C4-2B (cell line): ENCODE results near the gene RABIF.
A peak's percentile ranks its signal among the peaks of the same experiment; 100 is the strongest.
"Not testable (repeated sequence)": the region's sequence is repeated elsewhere in the genome, so short reads cannot be mapped to it uniquely, and the experiment has no call there.

ENCODE experiments used
- H3K27ac ChIP-seq: fragments of 450-650 bp; 2 replicates; pipeline ENCODE4 v1.5.1; 2017
- CTCF ChIP-seq: fragments of 450-650 bp; conservative IDR thresholded peaks from 2 replicates; pipeline ENCODE4 v1.5.1; 2017; ENCODE audit warnings: mild to moderate bottlenecking
- ZFX ChIP-seq: fragments of 450-650 bp; IDR thresholded peaks from 2 replicates; pipeline ENCODE4 v1.6.1; 2017

Gene RABIF

GRCh38 chr1:202888531-202889360, at the start of gene RABIF:
Gene RABIF, minus strand, starts transcription at chr1:202889149. Its CDS starts 51 bp downstream, at chr1:202889098.
- TF ChIP-seq CTCF (peak; percentile 20; the same call in 1 of the 2 replicates), ZFX (peak; percentile 37; the same call in 1 of the 2 replicates)
- H3K27ac ChIP-seq: peak within 1 kb of the TSS; percentile 87

GRCh38 chr1:202938287-202938925, 49.5 kb upstream of the RABIF start:
- no peak for TF ChIP-seq ZFX
- TF ChIP-seq CTCF: no peak
- H3K27ac ChIP-seq: no peak overlapping the region

GRCh38 chr1:202936409-202936808, 47.5 kb upstream of the RABIF start:
- H3K27ac ChIP-seq: not testable (repeated sequence)

GRCh38 chr1:202935844-202936243, 46.9 kb upstream of the RABIF start:
- TF ChIP-seq CTCF (no peak), ZFX (no peak)
- H3K27ac ChIP-seq: no peak overlapping the region

GRCh38 chr1:202934755-202935154, 45.8 kb upstream of the RABIF start:
- no peak for TF ChIP-seq CTCF
- TF ChIP-seq ZFX: no peak
- H3K27ac ChIP-seq: no peak overlapping the region

- TF ChIP-seq CTCF: no peak
- TF ChIP-seq ZFX: no peak
- H3K27ac ChIP-seq: no peak overlapping the region
Observed at GRCh38 chr1:202932476-202932875, 43.5 kb upstream of the RABIF start.

- TF ChIP-seq CTCF: peak; percentile 77
- TF ChIP-seq ZFX: no peak
- peak within 1 kb of the TSS; percentile 89 for H3K27ac ChIP-seq
Observed at GRCh38 chr1:202926581-202927491, 37.9 kb upstream of the RABIF start, which contains the start of gene KLHL12. Gene KLHL12, minus strand, starts transcription at chr1:202927234. Its CDS starts 2,072 bp downstream, at chr1:202925162.
